ENCODE measurements around the gene C10orf67. TPM values are rescaled to one million over a fixed set of nuclear protein-coding genes. Genes with fewer than 3 reads are reported as not detected.

C10orf67 gene
- total RNA-seq, 1 donor from 2014 or later, result not detected

- no peak overlapping the region for H3K27ac Mint-ChIP-seq (ENCODE audit: unreplicated experiment)
- H3K4me3 Mint-ChIP-seq (ENCODE audit: unreplicated experiment), result no peak overlapping the region
- H3K4me1 Mint-ChIP-seq (ENCODE audit: unreplicated experiment), result peaks cover 4% of the 10 kb centered on the region
- DNase-seq (ENCODE audit: extremely low spot score, unreplicated experiment), result no peak
- peaks cover 29% of the 10 kb centered on the region for H3K27me3 Mint-ChIP-seq (ENCODE audit: unreplicated experiment)
- H3K36me3 Mint-ChIP-seq (ENCODE audit: unreplicated experiment), result no peaks in the 10 kb centered on the region
- no peaks in the 10 kb centered on the region for H3K9me3 Mint-ChIP-seq (ENCODE audit: unreplicated experiment)
- TF ChIP-seq CTCF (IDR thresholded peaks at IDR 0.05), result no peak
Observed at GRCh38 chr10:23157691-23158369, 186.8 kb downstream of the C10orf67 start.

- Mint-ChIP-seq H3K27me3 (ENCODE audit: unreplicated experiment) (peaks cover 29% of the 10 kb centered on the region), H3K9me3 (ENCODE audit: unreplicated experiment) (no peaks in the 10 kb centered on the region)
Observed at GRCh38 chr10:23157239-23157681, 187.3 kb downstream of the C10orf67 start.

GRCh38 chr10:23156447-23157150 lies 188.0 kb downstream of the C10orf67 start:
- H3K36me3 Mint-ChIP-seq (ENCODE audit: unreplicated experiment), result no peaks in the 10 kb centered on the region
- H3K9me3 Mint-ChIP-seq (ENCODE audit: unreplicated experiment), result no peaks in the 10 kb centered on the region
- H3K4me3 Mint-ChIP-seq (ENCODE audit: unreplicated experiment), result no peak overlapping the region
- peaks cover 4% of the 10 kb centered on the region for H3K4me1 Mint-ChIP-seq (ENCODE audit: unreplicated experiment)
- no peak for TF ChIP-seq CTCF (IDR thresholded peaks at IDR 0.05)
- no peak overlapping the region for H3K27ac Mint-ChIP-seq (ENCODE audit: unreplicated experiment)
- H3K27me3 Mint-ChIP-seq (ENCODE audit: unreplicated experiment), result peaks cover 29% of the 10 kb centered on the region
- DNase-seq (ENCODE audit: extremely low spot score, unreplicated experiment), result no peak

More at GRCh38 chr10:23157239-23157681, 187.3 kb downstream of the C10orf67 start:
- H3K27ac Mint-ChIP-seq (ENCODE audit: unreplicated experiment), result no peak overlapping the region
- H3K4me1 Mint-ChIP-seq (ENCODE audit: unreplicated experiment), result peaks cover 4% of the 10 kb centered on the region
- H3K36me3 Mint-ChIP-seq (ENCODE audit: unreplicated experiment), result no peaks in the 10 kb centered on the region
- no peak overlapping the region for H3K4me3 Mint-ChIP-seq (ENCODE audit: unreplicated experiment)
- TF ChIP-seq CTCF (IDR thresholded peaks at IDR 0.05), result no peak
- DNase-seq (ENCODE audit: extremely low spot score, unreplicated experiment), result no peak

- TF ChIP-seq CTCF (IDR thresholded peaks at IDR 0.05), result no peak
- H3K27me3 Mint-ChIP-seq (ENCODE audit: unreplicated experiment), result peaks cover 19% of the 10 kb centered on the region
Observed at GRCh38 chr10:23155169-23155568, 189.4 kb downstream of the C10orf67 start.

More at GRCh38 chr10:23155169-23155568, 189.4 kb downstream of the C10orf67 start:
- Mint-ChIP-seq H3K9me3 (ENCODE audit: unreplicated experiment) (no peaks in the 10 kb centered on the region), H3K36me3 (ENCODE audit: unreplicated experiment) (no peaks in the 10 kb centered on the region), H3K27ac (ENCODE audit: unreplicated experiment) (no peak overlapping the region), H3K4me3 (ENCODE audit: unreplicated experiment) (no peak overlapping the region), H3K4me1 (ENCODE audit: unreplicated experiment) (peaks cover 4% of the 10 kb centered on the region)
- DNase-seq (ENCODE audit: extremely low spot score, unreplicated experiment), result no peak

Small RNA genes lying within 50 kb of the gene (microRNA-seq; reads per million reads assigned to microRNA genes)
- gene MIR1254-2 (ENCODE audit: unreplicated experiment), result not detected

Other genes with a start within 250 kb of the C10orf67 start
- 11.8 and 15.5 TPM in 2 replicates for gene MSRB2, start 249.2 kb downstream of the C10orf67 start, total RNA-seq
- not detected in 2 replicates for gene PTF1A, start 152.5 kb downstream of the C10orf67 start, total RNA-seq
- gene OTUD1, start 94.3 kb upstream of the C10orf67 start, total RNA-seq, result 10.6 and 11.0 TPM in 2 replicates